SK-MEL-5 (cell line): ENCODE measurements around the gene TGFBR3. TPM values are rescaled to one million over a fixed set of nuclear protein-coding genes. Genes with fewer than 3 reads are reported as not detected.
"Not testable (repeated sequence)": the region's sequence is repeated elsewhere in the genome, so short reads cannot be mapped to it uniquely, and the experiment has no call there.

ENCODE experiments used
- DNase-seq: peaks from one replicate; pipeline ENCODE4 v3.0.0-alpha.2; 2016; ENCODE audit warnings: low read depth, low spot score
- in situ Hi-C: cut with HindIII; loops from 2 replicates; pipeline ENCODE4 v1.10.0; 2016; ENCODE audit warnings: low sequenced_read_pairs, high pct_unique_total_duplicates, low pct_unique_long_range_greater_than_20kb
- total RNA-seq: library from RNA; depleted of rRNA; stranded (reverse); fragments of >200 nt; shearing (Covaris generic); gene quantifications from 2 replicates; pipeline ENCODE4 v1.2.3, GENCODE V29; 2014

The TGFBR3 gene
- total RNA-seq, 1 experiment from 2014 or later: 17.2 TPM

DNA sequence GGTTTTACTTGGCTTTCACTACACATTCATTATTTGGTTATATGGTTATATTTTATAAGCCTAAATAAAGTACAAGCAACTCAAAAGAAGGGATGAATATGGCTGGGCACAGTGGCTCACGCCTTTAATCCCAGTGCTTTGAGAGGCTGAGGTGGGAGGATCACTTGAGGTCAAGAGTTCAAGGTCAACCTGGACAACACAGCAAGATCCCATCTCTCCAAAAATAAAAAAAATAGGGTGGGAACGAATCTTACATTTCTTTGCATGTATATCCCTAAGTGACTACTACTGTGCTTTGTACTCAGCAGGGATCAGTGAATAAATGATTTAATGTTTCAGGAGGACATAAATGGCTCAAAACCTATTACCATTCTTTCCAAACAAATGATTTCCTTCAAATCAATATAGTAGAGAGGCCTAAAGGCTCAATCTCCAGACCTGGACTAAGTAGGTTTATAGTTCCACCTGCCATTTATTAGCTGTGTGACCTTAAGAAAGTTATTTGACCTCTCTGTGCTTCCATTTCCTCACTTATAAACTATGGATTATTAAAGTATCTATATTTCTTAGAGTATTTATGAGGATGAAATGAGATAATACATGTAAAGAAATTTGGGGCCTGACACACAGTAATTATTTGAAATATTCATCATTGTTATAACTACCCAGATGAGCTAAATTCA lies 28.3 kb downstream of the TGFBR3 start:
- in situ Hi-C loops: no loop called here
- no peak for DNase-seq

DNA sequence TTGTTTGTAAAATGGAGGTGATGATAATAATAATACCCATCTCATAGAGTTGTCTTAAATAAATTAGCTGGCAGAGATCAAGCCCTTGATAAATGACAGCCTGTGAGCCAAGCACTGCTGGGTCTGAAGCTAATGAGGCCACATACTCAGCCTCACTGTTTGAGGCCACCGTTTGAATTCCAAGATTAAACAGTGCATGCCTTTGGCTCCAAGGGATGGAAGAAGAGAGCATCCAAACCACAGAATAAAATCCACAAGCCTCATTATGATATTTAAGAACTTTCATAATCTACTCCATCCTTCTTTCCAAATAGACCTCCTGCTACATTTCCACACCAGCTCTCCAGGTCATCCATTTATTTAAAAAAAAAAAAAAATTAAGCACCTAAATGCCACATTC lies 29.0 kb downstream of the TGFBR3 start:
- no peak for DNase-seq
- in situ Hi-C loops: no loop called here

- in situ Hi-C loops: no loop called here
- DNase-seq: no peak
Observed at GRCh38 chr1:91854852-91855534, 31.0 kb downstream of the TGFBR3 start.

- in situ Hi-C loops: no loop called here
- DNase-seq: no peak
Observed at GRCh38 chr1:91853397-91853796, 32.6 kb downstream of the TGFBR3 start.

DNA sequence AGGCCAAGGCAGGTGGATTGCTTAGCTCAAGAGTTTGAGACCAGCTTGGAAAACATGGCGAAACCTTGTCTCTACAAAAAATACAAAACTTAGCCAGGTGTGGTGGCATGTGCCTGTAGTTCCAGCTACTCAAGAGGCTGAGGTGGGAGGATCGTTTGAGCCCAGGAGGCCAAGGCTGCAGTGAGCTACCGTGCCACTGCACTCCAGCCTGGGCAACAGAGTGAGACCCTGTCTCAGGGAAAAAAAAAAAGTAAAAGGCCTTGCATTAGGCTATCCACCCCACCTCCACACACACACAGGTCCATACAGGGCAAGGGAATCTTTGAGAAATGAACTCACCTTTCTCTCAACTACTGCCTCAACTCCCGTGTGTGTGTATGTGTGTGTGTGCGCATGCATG lies 33.9 kb downstream of the TGFBR3 start:
- in situ Hi-C loops, DNase-seq: not testable (repeated sequence)

GRCh38 chr1:91851130-91852010 lies 34.6 kb downstream of the TGFBR3 start:
- in situ Hi-C loops: no loop called here

GRCh38 chr1:91850708-91851107 lies 35.2 kb downstream of the TGFBR3 start:
- in situ Hi-C loops: no loop called here
- DNase-seq: no peak

More at GRCh38 chr1:91851130-91852010, 34.6 kb downstream of the TGFBR3 start:
- peak; percentile 59 for DNase-seq

DNA sequence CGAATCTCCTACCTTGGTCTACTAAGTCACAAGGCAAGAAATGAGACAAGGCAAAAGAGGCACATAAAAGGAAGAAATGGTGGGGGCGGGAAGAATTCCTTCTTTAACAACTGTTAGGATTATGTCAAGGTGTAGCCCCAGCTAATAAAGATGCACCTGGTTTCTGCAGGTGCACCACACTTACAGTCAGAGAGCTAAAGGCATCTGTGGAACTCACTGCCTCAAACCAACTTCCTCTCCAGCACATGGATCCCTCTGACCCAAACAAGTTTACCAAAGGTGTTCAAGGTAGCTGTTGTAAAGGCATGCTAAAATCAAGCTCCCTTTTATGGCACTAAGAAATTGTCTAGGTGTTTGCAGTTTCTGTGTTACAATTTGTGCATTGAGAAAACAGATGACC lies 38.1 kb downstream of the TGFBR3 start:
- no peak for DNase-seq
- in situ Hi-C loops: no loop called here

GRCh38 chr1:91846639-91847013 lies 39.3 kb downstream of the TGFBR3 start:
- no peak for DNase-seq
- in situ Hi-C loops: no loop called here

- peak; percentile 54 for DNase-seq
- in situ Hi-C loops: no loop called here
Observed at GRCh38 chr1:91846007-91846638, 39.8 kb downstream of the TGFBR3 start.

DNA sequence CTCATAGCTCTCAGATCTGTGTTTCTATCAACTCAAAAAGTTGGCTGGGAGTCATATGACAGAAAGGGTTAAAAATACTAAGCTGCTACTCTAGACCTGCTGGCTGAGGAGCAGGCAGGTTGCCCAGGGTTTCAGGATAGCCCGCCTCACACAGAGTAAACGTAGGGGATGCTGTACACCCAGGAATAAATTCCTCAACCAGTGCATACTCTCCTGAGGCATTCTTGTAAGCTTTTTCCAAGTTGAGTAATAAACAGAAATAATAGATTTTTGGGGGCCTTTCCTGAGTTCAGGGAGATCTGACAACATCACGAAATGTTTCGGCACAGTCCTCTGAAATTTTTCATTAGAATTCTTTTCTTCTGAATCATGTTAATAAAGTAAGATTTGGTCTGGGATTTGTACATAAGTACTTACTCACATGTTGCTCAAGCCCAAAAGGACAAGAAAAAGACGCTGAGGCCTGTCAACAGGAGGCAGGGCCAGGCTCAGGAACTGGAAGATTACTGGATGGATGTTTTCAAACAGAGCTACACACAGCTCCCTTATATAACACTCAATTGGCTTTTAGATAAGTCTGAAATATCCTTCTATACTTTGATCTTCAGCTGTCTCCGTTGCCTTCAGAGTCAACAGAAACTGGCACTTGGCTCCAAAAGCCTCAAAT lies 41.0 kb downstream of the TGFBR3 start:
- in situ Hi-C loops: no loop called here
- DNase-seq: no peak

DNA sequence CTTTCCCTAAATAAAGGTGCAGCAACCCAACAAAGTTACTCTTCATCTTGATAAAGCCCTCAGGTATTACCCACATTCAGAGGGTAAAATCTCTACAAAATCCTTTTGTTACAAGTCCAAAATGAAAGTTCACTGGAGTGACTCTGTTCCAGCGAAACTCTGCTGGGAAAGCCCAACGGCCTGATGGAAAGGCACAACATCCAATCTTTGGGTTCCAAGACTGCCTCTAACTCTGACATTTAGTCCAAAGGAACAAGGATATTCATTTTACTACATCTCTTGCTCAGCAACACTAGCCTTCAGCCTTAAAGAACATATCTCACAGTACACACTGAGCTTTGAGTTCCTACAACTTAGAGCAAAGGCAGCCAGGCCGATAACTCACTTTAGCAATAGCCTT lies 42.1 kb downstream of the TGFBR3 start:
- in situ Hi-C loops: no loop called here
- no peak for DNase-seq

- in situ Hi-C loops: no loop called here
- no peak for DNase-seq
Observed at GRCh38 chr1:91842563-91842962, 43.4 kb downstream of the TGFBR3 start.

DNA sequence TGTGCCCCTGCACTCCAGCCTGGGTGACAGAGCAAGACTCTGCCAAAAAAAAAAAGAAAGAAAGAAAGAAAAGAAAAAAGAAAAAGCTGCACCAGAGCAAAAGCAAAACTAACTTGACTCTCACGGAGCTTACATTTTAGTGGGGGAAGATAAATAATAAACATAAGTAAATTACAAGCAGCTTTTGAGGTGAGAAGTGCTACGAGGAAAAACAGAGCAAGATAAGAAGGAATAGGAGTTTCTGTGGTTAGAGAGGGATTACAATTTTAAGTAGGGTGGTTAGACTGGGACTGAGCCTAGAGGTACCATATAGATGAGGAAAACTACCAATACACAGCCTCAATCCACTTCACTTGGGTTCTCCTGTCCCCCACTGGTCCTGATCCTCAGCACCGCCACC lies 43.9 kb downstream of the TGFBR3 start:
- DNase-seq: no peak
- in situ Hi-C loops: no loop called here

GRCh38 chr1:91840276-91840675 lies 45.7 kb downstream of the TGFBR3 start:
- in situ Hi-C loops, DNase-seq: not testable (repeated sequence)

DNA sequence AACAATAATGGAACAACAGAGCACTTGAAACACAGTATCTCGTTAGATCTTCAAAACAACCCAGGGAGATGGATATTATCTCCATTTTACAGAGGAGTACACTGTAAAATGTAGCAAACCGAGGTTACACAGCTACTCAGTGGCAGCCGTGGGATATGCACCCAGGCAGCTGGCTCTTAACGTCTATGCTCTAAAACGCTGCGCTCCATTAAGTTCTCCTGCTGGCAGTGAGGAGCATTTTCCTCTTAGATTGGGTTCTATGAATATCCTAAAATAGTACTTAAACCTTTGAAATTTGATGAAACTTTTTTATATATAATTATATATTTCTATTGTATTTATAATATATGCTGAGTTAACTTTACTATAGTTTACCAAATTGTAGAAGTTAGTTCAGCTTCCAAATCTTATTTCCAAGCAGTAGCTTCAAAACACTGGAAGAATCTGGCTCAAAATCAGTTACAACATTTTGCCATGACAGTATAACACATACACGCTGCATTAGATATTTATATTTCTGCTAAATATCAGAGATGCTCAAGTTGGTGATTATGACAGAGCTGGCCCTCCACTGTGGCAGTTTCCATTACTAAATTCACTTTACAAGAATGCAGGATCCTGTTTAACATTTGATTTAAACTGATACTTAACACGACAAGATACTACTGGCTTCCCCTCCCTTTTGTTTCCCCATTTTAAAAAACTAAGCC lies 49.5 kb downstream of the TGFBR3 start:
- in situ Hi-C loops: no loop called here
- no peak for DNase-seq

GRCh38 chr1:91835087-91835521 lies 50.8 kb downstream of the TGFBR3 start:
- in situ Hi-C loops: no loop called here

More at GRCh38 chr1:91835087-91835521, 50.8 kb downstream of the TGFBR3 start:
- no peak for DNase-seq
